ENCODE results near the gene EDC4. TPM values are rescaled to one million over a fixed set of nuclear protein-coding genes. Genes with fewer than 3 reads are reported as not detected.

EDC4 gene
- total and polyA plus RNA-seq, 9 of the 15 experiments (the other 6 are each of a cell fraction or from before 2014, with no cell fraction given): 1.1 to 131 (median 74.0) TPM

- peak; percentile 95 for TF ChIP-seq ARID4B (CRISPR knock-in tag; IDR thresholded peaks at IDR 0.05)
- peak; percentile 83 for TF ChIP-seq EP400 (IDR thresholded peaks at IDR 0.05)
- no peak for TF ChIP-seq KLF1 (tag; IDR thresholded peaks at IDR 0.05)
- TF ChIP-seq HNRNPLL (IDR thresholded peaks at IDR 0.05; ENCODE audit: low read depth, low read length, poor library complexity, severe bottlenecking): peak; percentile 24
- TF ChIP-seq ZNF143 (CRISPR knock-in tag; IDR thresholded peaks at IDR 0.05): peak; percentile 99
- TF ChIP-seq MCM3 (IDR thresholded peaks at IDR 0.05): no peak
- TF ChIP-seq DPF2 (IDR thresholded peaks at IDR 0.05): no peak
- peak in 1 of 2 experiments; percentile 56; a peak in 1 of 4 replicates for TF ChIP-seq RCOR1 (IDR thresholded peaks at IDR 0.05; ENCODE audit: borderline replicate concordance in 1 of 2, low read depth in 2 of 2, low read length in 2 of 2)
- no peak for TF ChIP-seq MLX (CRISPR knock-in tag; conservative IDR thresholded peaks at IDR 0.05)
- TF ChIP-seq NR2C1 (IDR thresholded peaks at IDR 0.05): no peak
- TF ChIP-seq NR2C1 (tag; IDR thresholded peaks at IDR 0.05): no peak
- TF ChIP-seq PHTF2 (CRISPR knock-in tag; IDR thresholded peaks at IDR 0.05): no peak
- TF ChIP-seq ELF1 (tag; IDR thresholded peaks at IDR 0.05): 0 out of 2 replicates have a peak, but pooled peaks have one; percentile 3
- TF ChIP-seq DIDO1 (tag; IDR thresholded peaks at IDR 0.05; ENCODE audit: low read depth): no peak
- TF ChIP-seq ZNF12 (CRISPR knock-in tag; IDR thresholded peaks at IDR 0.05): peak; percentile 77; the same call in 1 of the 2 replicates
- TF ChIP-seq TAF15 (IDR thresholded peaks at IDR 0.05; ENCODE audit: low read depth, low read length): no peak
- no peak for TF ChIP-seq CHD1 (IDR thresholded peaks at IDR 0.05; ENCODE audit: low read length)
- no peak for TF ChIP-seq SFPQ (IDR thresholded peaks at IDR 0.05; ENCODE audit: low read depth, low read length)
- peak; percentile 50; the same call in 1 of the 2 replicates for TF ChIP-seq MTA3 (IDR thresholded peaks at IDR 0.05; ENCODE audit: borderline replicate concordance)
- TF ChIP-seq ATF1 (CRISPR knock-in tag; IDR thresholded peaks at IDR 0.05): no peak
- TF ChIP-seq ATF1 (tag; IDR thresholded peaks at IDR 0.05): peak; percentile 59; the same call in 1 of the 2 replicates
- no peak for TF ChIP-seq NFATC3 (IDR thresholded peaks at IDR 0.05)
- peak; percentile 17; the same call in 1 of the 2 replicates for TF ChIP-seq ELF2 (CRISPR knock-in tag; IDR thresholded peaks at IDR 0.05)
Observed at GRCh38 chr16:67833415-67834241, 39.2 kb upstream of the EDC4 start (continued).
